ENCODE data around the gene CD59. TPM values are rescaled to one million over a fixed set of nuclear protein-coding genes. Genes with fewer than 3 reads are reported as not detected.
A peak's percentile ranks its signal among the peaks of the same experiment; 100 is the strongest.

The CD59 gene
- total RNA-seq, 1 experiment from 2014 or later, result 1,281 TPM

- CTCF ChIA-PET, result interaction anchor here (0.6 to 2.1 kb wide), 8 partner anchors 10 to 799 kb away, joined by 3 to 13 read pairs (median 6); partner anchors contain the start of gene CD59
- no TSS peak for BruUV-seq (replicated peaks)
- H3K27me3 Mint-ChIP-seq (ENCODE audit: unreplicated experiment), result no peaks in the 10 kb centered on the region
- no peak for DNase-seq
- TF ChIP-seq CTCF (IDR thresholded peaks at IDR 0.05; ENCODE audit: unreplicated experiment), result no peak
- peaks cover 86% of the 10 kb centered on the region for H3K36me3 Mint-ChIP-seq (ENCODE audit: insufficient read depth, unreplicated experiment)
- H3K27ac Mint-ChIP-seq (ENCODE audit: unreplicated experiment), result peak overlapping the region; percentile 64
- peaks cover 47% of the 10 kb centered on the region for H3K4me1 Mint-ChIP-seq (ENCODE audit: low read depth, unreplicated experiment)
- intact Hi-C loops (cut with micrococcal nuclease; ENCODE audit: unreplicated experiment), result loop anchor here (2.0 kb wide), 1 partner anchor 17 kb away; no protein-coding TSS in a partner anchor
- peak overlapping the region; percentile 19 for H3K4me3 Mint-ChIP-seq (ENCODE audit: low read depth, unreplicated experiment)
- H3K9me3 Mint-ChIP-seq (ENCODE audit: low read depth, unreplicated experiment), result no peaks in the 10 kb centered on the region
Observed at GRCh38 chr11:33713856-33714398, 22.3 kb downstream of the CD59 start.

GRCh38 chr11:33713151-33713855 is 22.9 kb downstream of the CD59 start:
- Mint-ChIP-seq H3K36me3 (ENCODE audit: insufficient read depth, unreplicated experiment) (peaks cover 86% of the 10 kb centered on the region), H3K4me1 (ENCODE audit: low read depth, unreplicated experiment) (peaks cover 47% of the 10 kb centered on the region)

GRCh38 chr11:33712436-33712835 is 23.8 kb downstream of the CD59 start:
- no peaks in the 10 kb centered on the region for H3K9me3 Mint-ChIP-seq (ENCODE audit: low read depth, unreplicated experiment)
- peaks cover 84% of the 10 kb centered on the region for H3K36me3 Mint-ChIP-seq (ENCODE audit: insufficient read depth, unreplicated experiment)
- H3K4me1 Mint-ChIP-seq (ENCODE audit: low read depth, unreplicated experiment), result peaks cover 51% of the 10 kb centered on the region
- DNase-seq, result no peak
- CTCF ChIA-PET, result no interaction called here
- H3K4me3 Mint-ChIP-seq (ENCODE audit: low read depth, unreplicated experiment), result no peak overlapping the region
- TF ChIP-seq CTCF (IDR thresholded peaks at IDR 0.05; ENCODE audit: unreplicated experiment), result no peak
- intact Hi-C loops (cut with micrococcal nuclease; ENCODE audit: unreplicated experiment), result loop anchor here (2.0 kb wide), 1 partner anchor 18 kb away; no protein-coding TSS in a partner anchor
- no peaks in the 10 kb centered on the region for H3K27me3 Mint-ChIP-seq (ENCODE audit: unreplicated experiment)
- no TSS peak for BruUV-seq (replicated peaks)
- H3K27ac Mint-ChIP-seq (ENCODE audit: unreplicated experiment), result no peak overlapping the region

More at GRCh38 chr11:33713151-33713855, 22.9 kb downstream of the CD59 start:
- Mint-ChIP-seq H3K27me3 (ENCODE audit: unreplicated experiment) (no peaks in the 10 kb centered on the region), H3K9me3 (ENCODE audit: low read depth, unreplicated experiment) (no peaks in the 10 kb centered on the region), H3K27ac (ENCODE audit: unreplicated experiment) (peak overlapping the region; percentile 58), H3K4me3 (ENCODE audit: low read depth, unreplicated experiment) (peak overlapping the region; percentile 19)
- DNase-seq, result no peak
- CTCF ChIA-PET, result interaction anchor here (0.6 to 2.1 kb wide), 6 partner anchors 11 to 800 kb away, joined by 3 to 13 read pairs (median 6); partner anchors contain the start of gene CD59
- intact Hi-C loops (cut with micrococcal nuclease; ENCODE audit: unreplicated experiment), result loop anchor here (2.0 kb wide), 1 partner anchor 17 kb away; no protein-coding TSS in a partner anchor
- TF ChIP-seq CTCF (IDR thresholded peaks at IDR 0.05; ENCODE audit: unreplicated experiment), result no peak
- no TSS peak for BruUV-seq (replicated peaks)

GRCh38 chr11:33709466-33709865 is 26.8 kb downstream of the CD59 start:
- H3K27me3 Mint-ChIP-seq (ENCODE audit: unreplicated experiment), result no peaks in the 10 kb centered on the region
- H3K36me3 Mint-ChIP-seq (ENCODE audit: insufficient read depth, unreplicated experiment), result peaks cover 92% of the 10 kb centered on the region
- TF ChIP-seq CTCF (IDR thresholded peaks at IDR 0.05; ENCODE audit: unreplicated experiment), result no peak
- intact Hi-C loops (cut with micrococcal nuclease; ENCODE audit: unreplicated experiment), result no loop called here
- H3K4me3 Mint-ChIP-seq (ENCODE audit: low read depth, unreplicated experiment), result no peak overlapping the region
- no peak for DNase-seq
- BruUV-seq (replicated peaks), result no TSS peak
- H3K9me3 Mint-ChIP-seq (ENCODE audit: low read depth, unreplicated experiment), result no peaks in the 10 kb centered on the region
- H3K27ac Mint-ChIP-seq (ENCODE audit: unreplicated experiment), result peak overlapping the region; percentile 77
- H3K4me1 Mint-ChIP-seq (ENCODE audit: low read depth, unreplicated experiment), result peaks cover 62% of the 10 kb centered on the region
- CTCF ChIA-PET, result interaction anchor here (0.7 to 1.4 kb wide), 2 partner anchors 14 to 25 kb away, joined by 3 to 9 read pairs; no protein-coding TSS in a partner anchor
